ENCODE data around the gene C1QA. TPM values are rescaled to one million over a fixed set of nuclear protein-coding genes. Genes with fewer than 3 reads are reported as not detected.

The C1QA gene
- total and polyA plus RNA-seq, 2 of the 13 experiments (the other 11 are each of a cell fraction or from before 2014, with no cell fraction given), result not detected

GRCh38 chr1:22594396-22594795, 42.0 kb upstream of the C1QA start:
- CTCF ChIA-PET (ENCODE audit: low intra/inter-chr PET ratio, low total read pairs), result no interaction called here
- in situ Hi-C loops (cut with HindIII; ENCODE audit: extremely low pct_ligation_motif_present, low pct_unique_long_range_greater_than_20kb) (no loop called here), intact Hi-C loops (cut with micrococcal nuclease; ENCODE audit: unreplicated experiment) (no loop called here)
- no peak overlapping the region for H3K4me2 ChIP-seq (ENCODE audit: low read depth, low read length)
- POLR2A ChIA-PET, result no interaction called here
- H3K36me3 ChIP-seq (replicated peaks in 1 of 2; ENCODE audit: control insufficient read depth in 1 of 2, insufficient read depth in 2 of 2, low read length in 2 of 2), result no peaks in the 10 kb centered on the region
- ATAC-seq, result no peak
- H3K27ac ChIP-seq (ENCODE audit: extremely low read length, insufficient read depth, low read length), result no peak overlapping the region
- DNase-seq (ENCODE audit: low spot score), result no peak
- H3K9me3 ChIP-seq (ENCODE audit: low read length), result no peaks in the 10 kb centered on the region
- H3K4me3 ChIP-seq (replicated peaks in 1 of 3; ENCODE audit: insufficient read depth in 1 of 3, low read depth in 2 of 3, low read length in 3 of 3), result no peak overlapping the region
- H3K4me1 ChIP-seq (ENCODE audit: insufficient read depth, low read length), result no peaks in the 10 kb centered on the region
- H3K9ac ChIP-seq (ENCODE audit: insufficient read depth, low read depth, low read length), result no peak overlapping the region
- no peaks in the 10 kb centered on the region for H3K79me2 ChIP-seq (ENCODE audit: insufficient read depth, low read length)
- H2AFZ ChIP-seq (ENCODE audit: low read length), result no peak overlapping the region
- H3K27me3 ChIP-seq (ENCODE audit: control insufficient read depth in 1 of 2, insufficient read depth in 2 of 2, low read length in 2 of 2), result peaks cover 20 to 83% of the 10 kb centered on the region in 2 experiments; a peak in 4 of 5 replicates
- no TSS peak for BruUV-seq (replicated peaks)
- no peak for FAIRE-seq
- 18% methylated on average over 5 of the region's 10 CpGs for WGBS (ENCODE audit: low lambda C conversion rate)
- H4K20me1 ChIP-seq (ENCODE audit: insufficient read depth, low read length), result no peaks in the 10 kb centered on the region
- TF ChIP-seq ZNF224 (CRISPR knock-in tag; IDR thresholded peaks at IDR 0.05) (no peak), HIVEP1 (CRISPR knock-in tag; IDR thresholded peaks at IDR 0.05) (no peak), STAT6 (CRISPR knock-in tag; IDR thresholded peaks at IDR 0.05; ENCODE audit: borderline replicate concordance) (no peak), ZNF446 (CRISPR knock-in tag; IDR thresholded peaks at IDR 0.05) (no peak), SPEN (CRISPR knock-in tag; IDR thresholded peaks at IDR 0.05; ENCODE audit: low read depth) (no peak), ELF1 (CRISPR knock-in tag; IDR thresholded peaks at IDR 0.05) (no peak), PRMT3 (CRISPR knock-in tag; IDR thresholded peaks at IDR 0.05; ENCODE audit: borderline replicate concordance, low read depth) (no peak), MIER3 (CRISPR knock-in tag; IDR thresholded peaks at IDR 0.05; ENCODE audit: borderline replicate concordance) (no peak), NBN (conservative IDR thresholded peaks at IDR 0.05) (no peak), NPAS2 (CRISPR knock-in tag; IDR thresholded peaks at IDR 0.05; ENCODE audit: borderline replicate concordance) (no peak), ZUFSP (CRISPR knock-in tag; IDR thresholded peaks at IDR 0.05; ENCODE audit: borderline replicate concordance) (no peak), SIN3B (IDR thresholded peaks at IDR 0.05; ENCODE audit: low read length) (no peak), U2AF2 (IDR thresholded peaks at IDR 0.05; ENCODE audit: low read depth, low read length) (no peak)
- TF ChIP-seq, protein P1, sequence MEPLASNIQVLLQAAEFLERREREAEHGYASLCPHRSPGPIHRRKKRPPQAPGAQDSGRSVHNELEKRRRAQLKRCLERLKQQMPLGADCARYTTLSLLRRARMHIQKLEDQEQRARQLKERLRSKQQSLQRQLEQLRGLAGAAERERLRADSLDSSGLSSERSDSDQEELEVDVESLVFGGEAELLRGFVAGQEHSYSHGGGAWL (CRISPR knock-in tag; IDR thresholded peaks at IDR 0.05), result no peak
- TF ChIP-seq, protein P2, sequence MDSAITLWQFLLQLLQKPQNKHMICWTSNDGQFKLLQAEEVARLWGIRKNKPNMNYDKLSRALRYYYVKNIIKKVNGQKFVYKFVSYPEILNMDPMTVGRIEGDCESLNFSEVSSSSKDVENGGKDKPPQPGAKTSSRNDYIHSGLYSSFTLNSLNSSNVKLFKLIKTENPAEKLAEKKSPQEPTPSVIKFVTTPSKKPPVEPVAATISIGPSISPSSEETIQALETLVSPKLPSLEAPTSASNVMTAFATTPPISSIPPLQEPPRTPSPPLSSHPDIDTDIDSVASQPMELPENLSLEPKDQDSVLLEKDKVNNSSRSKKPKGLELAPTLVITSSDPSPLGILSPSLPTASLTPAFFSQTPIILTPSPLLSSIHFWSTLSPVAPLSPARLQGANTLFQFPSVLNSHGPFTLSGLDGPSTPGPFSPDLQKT (CRISPR knock-in tag; IDR thresholded peaks at IDR 0.05; ENCODE audit: borderline replicate concordance), result no peak

All from HepG2 (cell line).